Aorta (tissue), 5 donors: Measurements from ENCODE around the gene TUSC7. TPM values are rescaled to one million over a fixed set of nuclear protein-coding genes. Genes with fewer than 3 reads are reported as not detected.
A peak's percentile ranks its signal among the peaks of the same experiment; 100 is the strongest.

Source experiments
- ATAC-seq: fragments of 200-7000 bp; cut with Tn5 transposase; one replicate; pipeline ENCODE4 v1.9.1; 2022; ENCODE audit warnings: moderate library complexity; ENCODE audit not compliant: low FRiP score
- DNase-seq, 2 donors: peaks; one replicate each; pipeline ENCODE4 v3.0.0-alpha.2; 2020
- H3K27ac ChIP-seq, 2 donors: one replicate each; pipeline ENCODE4 v1.5.1; 2013; ENCODE audit warnings: low read length in 2 of 2, mild to moderate bottlenecking in 2 of 2, moderate library complexity in 2 of 2, control low read depth in 1 of 2, inconsistent platforms in 1 of 2, low read depth in 1 of 2
- H3K27me3 ChIP-seq, 2 donors: one replicate each; pipeline ENCODE4 v1.6.1; 2013; ENCODE audit warnings: control low read depth in 1 of 2, low read length in 1 of 2, mild to moderate bottlenecking in 1 of 2, moderate library complexity in 1 of 2; ENCODE audit not compliant: insufficient read depth in 2 of 2, control insufficient read depth in 1 of 2
- H3K36me3 ChIP-seq, 2 donors: one replicate each; pipeline ENCODE4 v1.6.1; 2013; ENCODE audit warnings: control low read depth in 1 of 2, low read length in 1 of 2, mild to moderate bottlenecking in 1 of 2; ENCODE audit not compliant: insufficient read depth in 2 of 2, control insufficient read depth in 1 of 2
- H3K4me1 ChIP-seq, 2 donors: one replicate each; pipeline ENCODE4 v1.6.1; 2013; ENCODE audit warnings: low read length in 2 of 2, control low read depth in 1 of 2, mild to moderate bottlenecking in 1 of 2, moderate library complexity in 1 of 2; ENCODE audit not compliant: insufficient read depth in 2 of 2, control insufficient read depth in 1 of 2
- H3K4me3 ChIP-seq, 2 donors: one replicate each; pipeline ENCODE4 v1.5.1; 2013; ENCODE audit warnings: low read length in 2 of 2, control low read depth in 1 of 2, mild to moderate bottlenecking in 1 of 2
- H3K9me3 ChIP-seq: one replicate; pipeline ENCODE4 v1.6.1; 2013; ENCODE audit warnings: mild to moderate bottlenecking, low read length; ENCODE audit not compliant: control insufficient read depth
- WGBS, 2 donors: extraction: QIAGEN DNeasy Blood & Tissue Kit; methylation state at CpG; one replicate each; pipeline ENCODE4 v1.1.7; 2013; 5-methylcytosine and 5-hydroxymethylcytosine counted together
- intact Hi-C, 2 donors: fragments of 100-400 bp; cut with DNase I; formaldehyde crosslinking; loops; one replicate each; pipeline versions ENCODE4 v1.14.2 to v1.15.0; 2022
- polyA plus RNA-seq, 2 donors: library from polyadenylated mRNA; stranded (reverse); fragments of 200-250 nt; gene quantifications; one replicate each; pipeline ENCODE4 v1.2.3, GENCODE V29; 2013
- total RNA-seq, 2 donors: library from RNA; stranded (reverse); fragmentation: NEBNext Ultra II Directional; extraction: Animal tissue kit (Norgen Biotek cat#: 25700); gene quantifications; one replicate each; pipeline ENCODE4 v1.2.1, GENCODE V29; 2021
- donor health status: healthy with polysubstance abuse.
- donor health status: Bipolar disorder and iron deficiency.
- donor health status: DM: no; HTN: no; CAD: no.
- donor health status: DM: no; HTN: no; CAD: no.
- donor health status: DM: yes; HTN: yes; CAD: no.

Gene TUSC7
- total and polyA plus RNA-seq, 4 donors, result not detected

DNA sequence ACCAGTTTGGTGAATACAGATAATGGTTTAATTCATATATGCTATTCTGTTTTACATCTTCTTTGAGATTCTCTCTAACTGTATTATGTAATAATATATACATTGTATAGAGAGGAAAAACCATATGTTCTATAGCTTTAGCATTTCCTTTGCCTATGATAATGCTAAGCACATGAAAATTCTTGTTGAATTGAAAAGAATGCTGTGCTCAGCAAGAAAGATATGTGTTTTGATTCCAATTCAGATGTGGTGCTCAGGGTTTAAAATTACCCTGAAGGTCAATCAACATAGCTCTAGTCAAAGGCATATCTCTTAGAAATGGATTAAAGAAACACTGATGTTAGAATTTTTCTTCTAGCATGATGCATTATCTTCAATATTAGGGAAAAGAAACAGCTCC is 8.5 kb upstream of the TUSC7 start:
- Histone ChIP-seq H3K4me3 (no peak overlapping the region), H3K36me3 (no peaks in the 10 kb centered on the region), H3K9me3 (no peaks in the 10 kb centered on the region), H3K27me3 (no peaks in the 10 kb centered on the region), H3K4me1 (no peaks in the 10 kb centered on the region), H3K27ac (no peak overlapping the region)
- ATAC-seq (no peak), DNase-seq (no peak)
- intact Hi-C loops, result no loop called here

DNA sequence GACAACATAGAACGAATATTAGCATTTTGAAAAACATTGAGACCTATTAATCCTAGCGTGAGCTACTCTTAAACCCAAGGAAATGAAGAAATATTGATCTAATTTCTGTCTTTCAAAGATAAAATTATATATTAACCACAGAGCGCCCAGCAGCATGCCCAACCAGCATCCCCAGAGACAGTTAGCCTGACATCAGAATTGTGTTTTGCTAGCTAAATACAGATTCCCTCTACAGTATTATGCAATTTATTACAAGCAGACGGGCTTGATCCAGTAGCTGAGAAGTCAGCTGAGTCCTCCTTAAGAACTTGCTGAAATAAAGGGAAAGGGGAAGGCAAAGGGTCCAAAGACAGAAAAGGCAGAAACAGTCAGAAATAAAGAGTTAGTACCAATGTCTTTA is 7.2 kb upstream of the TUSC7 start:
- intact Hi-C loops, result no loop called here
- no peak for DNase-seq
- Histone ChIP-seq H3K9me3 (no peaks in the 10 kb centered on the region), H3K36me3 (no peaks in the 10 kb centered on the region), H3K4me3 (no peak overlapping the region), H3K4me1 (no peaks in the 10 kb centered on the region), H3K27me3 (no peaks in the 10 kb centered on the region), H3K27ac (no peak overlapping the region)
- peak; percentile 64 for ATAC-seq
- 12 to 30% methylated on average over 4 of the region's 4 CpGs for WGBS, 2 donors

DNA sequence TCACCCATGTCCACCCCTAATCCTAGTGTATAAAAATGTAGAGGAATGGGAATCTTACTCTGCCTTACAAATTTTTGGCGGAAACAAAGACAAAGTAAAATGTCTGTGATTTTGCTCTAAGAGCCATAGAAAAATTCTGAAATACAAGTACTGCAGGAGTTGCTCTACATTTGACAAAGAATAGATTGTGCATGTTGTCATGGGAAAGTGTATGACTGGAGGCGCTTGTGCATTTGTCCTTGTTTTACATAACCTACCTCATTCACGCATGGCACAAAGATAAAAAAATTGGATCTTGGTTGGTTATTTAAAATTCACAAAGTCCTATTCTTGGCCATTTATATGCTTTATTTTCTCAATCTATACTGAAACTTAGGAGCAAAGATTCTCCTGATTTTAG is 2.0 kb upstream of the TUSC7 start:
- 83 to 87% methylated on average over 3 of the region's 3 CpGs for WGBS, 2 donors
- intact Hi-C loops, result no loop called here
- H3K4me1 ChIP-seq, result no peaks in the 10 kb centered on the region
- no peaks in the 10 kb centered on the region for H3K27me3 ChIP-seq
- no peaks in the 10 kb centered on the region for H3K9me3 ChIP-seq
- no peak overlapping the region for H3K27ac ChIP-seq
- ATAC-seq, result no peak
- H3K4me3 ChIP-seq, result no peak overlapping the region
- H3K36me3 ChIP-seq, result no peaks in the 10 kb centered on the region
- DNase-seq, result no peak

DNA sequence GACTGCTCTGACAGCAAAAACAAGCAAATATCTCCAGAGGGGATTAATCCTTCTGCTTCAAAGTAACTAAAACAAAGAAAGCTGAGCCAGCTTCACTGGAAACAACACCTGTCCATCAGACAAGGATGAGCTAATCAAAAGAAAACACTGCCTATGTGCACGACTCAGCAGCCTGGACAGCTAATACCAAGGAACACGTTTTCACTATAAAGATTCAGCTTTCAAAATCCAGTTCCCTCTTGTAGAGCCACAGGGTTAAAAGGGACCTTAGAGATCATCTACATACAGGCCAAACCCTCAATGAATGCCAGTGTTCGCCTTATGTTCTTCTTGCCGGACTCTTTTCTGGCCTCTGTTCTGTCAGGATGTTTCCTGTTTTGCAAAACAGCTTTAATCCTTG is 6.9 kb downstream of the TUSC7 start:
- no peaks in the 10 kb centered on the region for H3K4me1 ChIP-seq
- H3K27me3 ChIP-seq, result no peaks in the 10 kb centered on the region
- no peak for ATAC-seq
- intact Hi-C loops, result no loop called here
- H3K27ac ChIP-seq, result no peak overlapping the region
- no peak overlapping the region for H3K4me3 ChIP-seq
- WGBS, 2 donors, result 55 to 63% methylated on average over 4 of the region's 4 CpGs
- DNase-seq, result no peak
- H3K9me3 ChIP-seq, result no peaks in the 10 kb centered on the region
- no peaks in the 10 kb centered on the region for H3K36me3 ChIP-seq

DNA sequence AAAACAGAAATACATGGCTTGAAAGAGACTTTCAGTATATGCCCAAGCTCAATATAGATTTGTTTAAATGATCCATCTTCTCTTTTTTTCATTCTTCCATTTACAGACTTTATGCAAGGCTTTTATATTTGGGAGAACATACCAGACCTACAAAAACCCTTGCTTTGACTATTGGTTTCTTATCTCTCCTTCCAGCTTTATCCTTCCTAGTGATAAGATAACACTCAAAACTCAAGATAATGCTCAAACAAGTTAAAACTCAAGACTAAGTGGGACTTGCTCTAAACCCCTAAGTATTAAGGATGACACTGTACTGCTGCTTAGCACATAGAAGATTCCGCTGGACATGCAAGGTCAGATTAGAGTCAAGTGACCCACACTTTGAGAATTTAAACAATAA is 8.0 kb downstream of the TUSC7 start:
- no peak overlapping the region for H3K27ac ChIP-seq
- no peak overlapping the region for H3K4me3 ChIP-seq
- H3K4me1 ChIP-seq, result no peaks in the 10 kb centered on the region
- intact Hi-C loops, result no loop called here
- no peaks in the 10 kb centered on the region for H3K36me3 ChIP-seq
- 93 to 94% methylated on average over 1 of the region's 1 CpG for WGBS, 2 donors
- H3K9me3 ChIP-seq, result no peaks in the 10 kb centered on the region
- ATAC-seq (no peak), DNase-seq (no peak)
- no peaks in the 10 kb centered on the region for H3K27me3 ChIP-seq

DNA sequence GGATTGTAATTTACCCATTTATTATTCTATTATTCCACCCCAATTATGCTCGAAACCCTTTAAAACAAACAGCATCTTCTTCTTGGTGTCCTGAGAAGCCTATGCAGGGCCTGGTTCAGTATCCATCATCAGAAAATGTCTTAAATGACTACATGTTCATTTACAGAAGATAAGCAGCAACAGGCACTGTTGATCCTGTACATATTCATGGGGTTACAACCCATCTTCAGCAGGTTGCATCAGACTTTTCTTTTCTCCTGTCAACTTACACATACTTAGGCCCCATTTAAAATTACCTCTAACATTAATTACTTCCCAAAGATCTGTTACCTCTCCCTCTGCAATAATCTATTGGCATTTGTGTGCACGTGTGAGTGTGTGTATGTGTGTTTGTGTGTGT is 18.9 kb downstream of the TUSC7 start:
- Histone ChIP-seq H3K4me3 (no peak overlapping the region), H3K9me3 (no peaks in the 10 kb centered on the region), H3K27ac (no peak overlapping the region), H3K4me1 (no peaks in the 10 kb centered on the region), H3K36me3 (no peaks in the 10 kb centered on the region), H3K27me3 (peaks cover 0 to 2% of the 10 kb centered on the region in 2 donors)
- DNase-seq (no peak), ATAC-seq (no peak)
- intact Hi-C loops, result no loop called here
- 71 to 77% methylated on average over 2 of the region's 2 CpGs for WGBS, 2 donors

DNA sequence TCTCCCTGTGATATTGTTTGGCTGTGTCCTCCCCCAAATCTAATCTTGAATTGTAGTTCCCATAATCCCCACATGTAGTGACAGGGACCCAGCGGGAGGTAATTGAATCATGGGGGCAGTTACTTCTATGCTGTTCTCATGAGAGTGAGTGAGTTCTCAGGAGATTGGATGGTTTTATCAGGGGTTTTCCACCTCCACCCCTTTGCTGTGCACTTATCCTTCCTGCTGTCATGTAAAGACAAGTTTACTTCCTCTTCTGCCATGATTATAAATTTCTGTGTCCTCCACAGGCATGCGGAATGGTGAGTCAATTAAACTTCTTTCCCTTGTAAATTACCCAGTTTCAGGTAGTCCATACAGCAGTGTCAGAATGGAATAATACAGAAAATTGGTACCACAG is 24.7 kb downstream of the TUSC7 start:
- no peak overlapping the region for H3K27ac ChIP-seq
- intact Hi-C loops, result no loop called here
- 91 to 96% methylated on average over 2 of the region's 2 CpGs for WGBS, 2 donors
- peaks cover 0 to 2% of the 10 kb centered on the region in 2 donors for H3K27me3 ChIP-seq
- no peak for DNase-seq
- no peak for ATAC-seq
- no peak overlapping the region for H3K4me3 ChIP-seq
- H3K4me1 ChIP-seq, result no peaks in the 10 kb centered on the region
- no peaks in the 10 kb centered on the region for H3K36me3 ChIP-seq
- no peaks in the 10 kb centered on the region for H3K9me3 ChIP-seq

DNA sequence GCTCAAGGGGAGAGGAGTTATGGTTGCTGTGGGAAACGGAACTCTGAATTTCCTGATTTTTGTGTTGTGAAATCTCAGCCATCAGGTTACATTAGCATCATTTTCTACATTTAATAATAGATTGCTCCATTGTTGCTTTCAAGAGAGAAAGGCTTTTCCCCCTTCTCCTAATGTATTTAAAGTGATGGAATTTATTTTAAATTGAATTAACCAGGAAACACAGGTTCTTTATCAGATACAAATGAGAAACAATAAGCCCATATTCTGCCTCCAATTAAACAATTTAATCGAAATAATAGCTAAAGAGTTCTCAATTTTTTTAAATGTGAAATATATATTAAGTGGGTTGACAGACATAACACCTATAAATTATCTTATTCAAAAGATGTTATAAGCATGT is 30.1 kb downstream of the TUSC7 start:
- WGBS, 2 donors, result 37 to 43% methylated on average over 2 of the region's 2 CpGs
- H3K36me3 ChIP-seq, result no peaks in the 10 kb centered on the region
- H3K27me3 ChIP-seq, result no peaks in the 10 kb centered on the region
- H3K9me3 ChIP-seq, result no peaks in the 10 kb centered on the region
- intact Hi-C loops, result no loop called here
- no peak overlapping the region for H3K27ac ChIP-seq
- DNase-seq, result no peak
- H3K4me1 ChIP-seq, result no peaks in the 10 kb centered on the region
- no peak overlapping the region for H3K4me3 ChIP-seq
- ATAC-seq, result no peak

DNA sequence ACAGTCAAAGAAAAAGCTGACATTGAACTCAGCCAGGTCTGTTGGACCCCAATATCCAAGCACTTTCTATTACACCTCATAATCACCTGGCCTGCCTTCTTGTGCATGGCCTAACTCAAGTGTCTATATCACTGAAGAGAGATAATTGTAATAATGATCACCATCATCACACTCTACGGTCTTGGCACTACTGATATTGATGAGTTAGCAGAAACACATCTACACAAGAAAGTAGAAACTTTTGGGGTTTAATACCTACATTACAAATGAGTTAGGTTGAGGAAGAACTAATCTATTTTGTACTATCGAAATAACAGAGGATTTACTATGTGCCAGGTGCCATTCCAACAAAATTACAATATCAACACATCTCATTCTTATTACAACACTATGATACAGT is 30.7 kb downstream of the TUSC7 start:
- DNase-seq (no peak), ATAC-seq (no peak)
- intact Hi-C loops, result no loop called here
- Histone ChIP-seq H3K27ac (no peak overlapping the region), H3K4me3 (no peak overlapping the region), H3K27me3 (no peaks in the 10 kb centered on the region), H3K9me3 (no peaks in the 10 kb centered on the region), H3K36me3 (no peaks in the 10 kb centered on the region), H3K4me1 (no peaks in the 10 kb centered on the region)
- WGBS, 2 donors, result 89 to 91% methylated on average over 2 of the region's 2 CpGs
